GM23338 (cell line): ENCODE data around the gene WWOX. TPM values are rescaled to one million over a fixed set of nuclear protein-coding genes. Genes with fewer than 3 reads are reported as not detected.

Experiments
- ATAC-seq: fragments of 200-7000 bp; cut with Tn5 transposase; 3 replicates; pipeline ENCODE4 v1.9.1; 2020
- DNase-seq: peaks from one replicate; pipeline ENCODE4 v3.0.0-alpha.2; 2015; ENCODE audit warnings: low spot score
- H2AFZ ChIP-seq: fragments of 200-600 bp; sonication (generic); 2 replicates; pipeline ENCODE4 v1.8.0; 2016; ENCODE audit warnings: antibody characterized with exemption, mild to moderate bottlenecking, moderate library complexity
- H3F3A ChIP-seq: fragments of 200-600 bp; sonication (generic); replicated peaks from 2 replicates; pipeline ENCODE4 v1.8.0; 2017; ENCODE audit warnings: antibody characterized with exemption, mixed run types, low read depth
- H3K27ac ChIP-seq: fragments of 200-600 bp; sonication (generic); 2 replicates; pipeline ENCODE4 v1.6.1; 2016; ENCODE audit warnings: low read depth
- H3K27me3 ChIP-seq: fragments of 200-600 bp; sonication (generic); 2 replicates; pipeline ENCODE4 v1.8.0; 2016; ENCODE audit warnings: mild to moderate bottlenecking, mixed run types, moderate library complexity; ENCODE audit not compliant: insufficient read depth
- H3K36me3 ChIP-seq: fragments of 200-600 bp; sonication (generic); 2 replicates; pipeline ENCODE4 v1.8.0; 2016; ENCODE audit warnings: mild to moderate bottlenecking; ENCODE audit not compliant: insufficient read depth
- H3K4me1 ChIP-seq: fragments of 200-600 bp; sonication (generic); 2 replicates; pipeline ENCODE4 v1.8.0; 2016; ENCODE audit warnings: mild to moderate bottlenecking, moderate library complexity; ENCODE audit not compliant: insufficient read depth
- H3K4me2 ChIP-seq: fragments of 200-600 bp; sonication (generic); 2 replicates; pipeline ENCODE4 v1.7.1; 2017; ENCODE audit warnings: mixed run types
- H3K4me3 ChIP-seq: fragments of 200-600 bp; sonication (generic); 2 replicates; pipeline ENCODE4 v1.6.1; 2016; ENCODE audit warnings: mixed run types
- H3K79me2 ChIP-seq: fragments of 200-600 bp; sonication (generic); replicated peaks from 2 replicates; pipeline ENCODE4 v1.8.0; 2017; ENCODE audit warnings: mild to moderate bottlenecking; ENCODE audit not compliant: insufficient read depth
- H3K9me2 ChIP-seq: fragments of 200-600 bp; sonication (generic); 2 replicates; pipeline ENCODE4 v1.8.0; 2017; ENCODE audit not compliant: insufficient read depth
- H4K20me1 ChIP-seq: fragments of 200-600 bp; sonication (generic); replicated peaks from 2 replicates; pipeline ENCODE4 v1.8.0; 2017; ENCODE audit warnings: mild to moderate bottlenecking; ENCODE audit not compliant: insufficient read depth
- H3K27ac Mint-ChIP-seq: 2 replicates; pipeline ENCODE4 v1.8.0; 2020; ENCODE audit warnings: inconsistent platforms, mild to moderate bottlenecking, moderate library complexity, mixed read lengths
- H3K27me3 Mint-ChIP-seq: 3 replicates; pipeline ENCODE4 v1.8.0; 2022; ENCODE audit warnings: low read depth, mild to moderate bottlenecking, moderate library complexity, mixed read lengths, inconsistent platforms; ENCODE audit not compliant: insufficient read depth, poor library complexity
- H3K36me3 Mint-ChIP-seq: 3 replicates; pipeline ENCODE4 v1.8.0; 2021; ENCODE audit warnings: low read depth, mild to moderate bottlenecking, inconsistent platforms, moderate library complexity, mixed read lengths
- H3K4me1 Mint-ChIP-seq: 3 replicates; pipeline ENCODE4 v1.8.0; 2020; ENCODE audit warnings: mild to moderate bottlenecking, inconsistent platforms, mixed read lengths
- H3K4me3 Mint-ChIP-seq: 3 replicates; pipeline ENCODE4 v1.8.0; 2021; ENCODE audit warnings: moderate library complexity, mild to moderate bottlenecking, inconsistent platforms, mixed read lengths
- H3K9me3 Mint-ChIP-seq: 3 replicates; pipeline ENCODE4 v1.8.0; 2020; ENCODE audit warnings: moderate library complexity, mild to moderate bottlenecking, inconsistent platforms, mixed read lengths
- CREB1 ChIP-seq: fragments of 250-450 bp; sonication (Bioruptor Pico); IDR thresholded peaks from 2 replicates; pipeline ENCODE4 v1.5.0; 2020; ENCODE audit warnings: low read depth, mild to moderate bottlenecking, moderate library complexity
- CTCF ChIP-seq, 2 experiments: fragments of 200-600 bp in 1 of 2; sonication (generic) in 1 of 2; conservative IDR thresholded peaks; 2 replicates each; pipeline versions ENCODE4 v1.5.1 to v1.6.1; 2016 to 2017; ENCODE audit warnings: antibody characterized with exemption in 2 of 2, low read depth in 2 of 2, mild to moderate bottlenecking in 2 of 2, moderate library complexity in 1 of 2
- ETS1 ChIP-seq: IDR thresholded peaks from 2 replicates; pipeline ENCODE4 v1.6.1; 2016; ENCODE audit warnings: antibody characterized with exemption
- EZH2 ChIP-seq: fragments of 200-600 bp; sonication (generic); IDR thresholded peaks from one replicate; pipeline ENCODE4 v1.8.0; 2017; ENCODE audit warnings: antibody characterized with exemption, mild to moderate bottlenecking, low read depth; ENCODE audit not compliant: unreplicated experiment
- EZH2phosphoT487 ChIP-seq: fragments of 200-600 bp; sonication (generic); IDR thresholded peaks from one replicate; pipeline ENCODE4 v1.8.1; 2018; ENCODE audit warnings: antibody characterized with exemption; ENCODE audit not compliant: unreplicated experiment
- JUNB ChIP-seq: IDR thresholded peaks from one replicate; pipeline ENCODE4 v1.6.1; 2016; ENCODE audit warnings: antibody characterized with exemption; ENCODE audit not compliant: unreplicated experiment
- NANOG ChIP-seq: IDR thresholded peaks from 2 replicates; pipeline ENCODE4 v1.6.1; 2016; ENCODE audit warnings: antibody characterized with exemption, borderline replicate concordance
- POLR2AphosphoS5 ChIP-seq: IDR thresholded peaks from 2 replicates; pipeline ENCODE4 v1.6.1; 2016; ENCODE audit warnings: antibody characterized with exemption, low read depth
- REST ChIP-seq: IDR thresholded peaks from one replicate; pipeline ENCODE4 v1.6.1; 2018; ENCODE audit warnings: antibody characterized with exemption; ENCODE audit not compliant: unreplicated experiment
- STAT1 ChIP-seq: IDR thresholded peaks from one replicate; pipeline ENCODE4 v1.6.1; 2016; ENCODE audit warnings: antibody characterized with exemption; ENCODE audit not compliant: unreplicated experiment
- ZNF114 ChIP-seq: fragments of 250-450 bp; sonication (Bioruptor Pico); IDR thresholded peaks from 2 replicates; pipeline ENCODE4 v1.5.0; 2020; ENCODE audit warnings: mild to moderate bottlenecking, moderate library complexity
- ZNF331 ChIP-seq: fragments of 250-450 bp; sonication (Bioruptor Pico); IDR thresholded peaks from 2 replicates; pipeline ENCODE4 v1.5.0; 2020; ENCODE audit warnings: low read depth, mild to moderate bottlenecking, moderate library complexity
- ZNF462 ChIP-seq: fragments of 250-450 bp; sonication (Bioruptor Pico); IDR thresholded peaks from 2 replicates; pipeline ENCODE4 v1.5.0; 2020; ENCODE audit warnings: mild to moderate bottlenecking, moderate library complexity
- polyA plus RNA-seq: library from polyadenylated mRNA; unstranded; fragments of >200 nt; fragmentation: Nextera tagmentation; extraction: Ambion mirVana; gene quantifications from 2 replicates; pipeline ENCODE4 v1.2.1, GENCODE V29; 2016
- total RNA-seq: library from RNA; depleted of rRNA; stranded (reverse); fragments of >200 nt; shearing (Covaris generic); gene quantifications from 2 replicates; pipeline ENCODE4 v1.2.3, GENCODE V29; 2014

WWOX gene
- total and polyA plus RNA-seq, 2 experiments from 2014 or later: 10.0 to 19.3 TPM

- no peak for ATAC-seq
These were observed 508.0 kb downstream of the WWOX start for GRCh38 chr16:78607465-78607864.

More at GRCh38 chr16:78607465-78607864, 508.0 kb downstream of the WWOX start:
- no peak overlapping the region for H3K4me2 ChIP-seq
- peaks cover 50% of the 10 kb centered on the region for H3K4me1 ChIP-seq
- no peak overlapping the region for H2AFZ ChIP-seq
- H3K4me1 Mint-ChIP-seq: peaks cover 60% of the 10 kb centered on the region
- no peaks in the 10 kb centered on the region for H3F3A ChIP-seq
- no peak overlapping the region for H3K27ac Mint-ChIP-seq
- H3K36me3 ChIP-seq: no peaks in the 10 kb centered on the region
- H3K27me3 ChIP-seq: no peaks in the 10 kb centered on the region
- no peaks in the 10 kb centered on the region for H3K27me3 Mint-ChIP-seq
- no peaks in the 10 kb centered on the region; the same call in 2 of the 3 replicates for H3K9me3 Mint-ChIP-seq
- DNase-seq: no peak
- 0 out of 2 replicates have a peak, but pooled peaks cover 4% of the 10 kb centered on the region for H3K9me2 ChIP-seq
- no peaks in the 10 kb centered on the region for H4K20me1 ChIP-seq
- H3K4me3 ChIP-seq: no peak overlapping the region
- no peak overlapping the region for H3K27ac ChIP-seq
- no peaks in the 10 kb centered on the region for H3K36me3 Mint-ChIP-seq
- H3K4me3 Mint-ChIP-seq: no peak overlapping the region
- H3K79me2 ChIP-seq: no peaks in the 10 kb centered on the region
- TF ChIP-seq ZNF462 (CRISPR knock-in tag) (no peak), ETS1 (no peak), CTCF (conservative IDR thresholded peaks at IDR 0.05; ENCODE audit: low read depth in 2 of 2) (no peak), STAT1 (no peak), POLR2AphosphoS5 (no peak), EZH2phosphoT487 (no peak), CREB1 (CRISPR knock-in tag) (no peak), ZNF114 (no peak), NANOG (no peak), REST (no peak), ZNF331 (no peak), JUNB (no peak), EZH2 (no peak)
